WTC11 (cell line): ENCODE measurements around the gene ITK. TPM values are rescaled to one million over a fixed set of nuclear protein-coding genes. Genes with fewer than 3 reads are reported as not detected.
A peak's percentile ranks its signal among the peaks of the same experiment; 100 is the strongest.

Source experiments
- ATAC-seq: fragments of 200-7000 bp; cut with Tn5 transposase; 2 replicates; pipeline ENCODE4 v1.10.0; 2021; ENCODE audit warnings: mild to moderate bottlenecking, moderate library complexity
- CTCF ChIA-PET: fragments of 300-600 bp; sonication (Branson Sonifier 250); formaldehyde crosslinking; loops from one replicate; lab custom pipeline; 2021; ENCODE audit warnings: antibody characterized with exemption; lab: Charles Lee
- POLR2A ChIA-PET: fragments of 350-600 bp; sonication (Branson Sonifier 250); formaldehyde crosslinking; loops from one replicate; lab custom pipeline; 2021; ENCODE audit warnings: antibody characterized with exemption; lab: Charles Lee
- DNase-seq: peaks from one replicate; pipeline ENCODE4 v3.0.0; 2021; ENCODE audit warnings: low spot score
- H3K27ac Mint-ChIP-seq: 2 replicates; pipeline ENCODE4 v1.8.0; 2021; ENCODE audit warnings: mixed read lengths
- H3K27me3 Mint-ChIP-seq: 2 replicates; pipeline ENCODE4 v1.8.0; 2021; ENCODE audit warnings: low read depth, mild to moderate bottlenecking, moderate library complexity, mixed read lengths
- H3K36me3 Mint-ChIP-seq: 2 replicates; pipeline ENCODE4 v1.8.0; 2021; ENCODE audit warnings: mixed read lengths
- H3K4me1 Mint-ChIP-seq: 2 replicates; pipeline ENCODE4 v1.8.0; 2022; ENCODE audit warnings: mixed read lengths
- H3K4me3 Mint-ChIP-seq: 2 replicates; pipeline ENCODE4 v1.8.0; 2021; ENCODE audit warnings: mild to moderate bottlenecking, moderate library complexity, mixed read lengths
- H3K9me3 Mint-ChIP-seq: 2 replicates; pipeline ENCODE4 v1.8.0; 2021; ENCODE audit warnings: mixed read lengths
- AR ChIP-seq: fragments of 250-450 bp; sonication (Bioruptor Pico); IDR thresholded peaks from 2 replicates; pipeline ENCODE4 v1.9.0; 2021; ENCODE audit warnings: mild to moderate bottlenecking
- E2F1 ChIP-seq: sonication (generic); formaldehyde crosslinking; IDR thresholded peaks from 2 replicates; pipeline ENCODE4 v1.8.0; 2022; ENCODE audit warnings: mild to moderate bottlenecking, missing genetic modification reagents
- ERG ChIP-seq: fragments of 250-450 bp; sonication (Bioruptor Pico); IDR thresholded peaks from 2 replicates; pipeline ENCODE4 v1.8.0; 2021; ENCODE audit warnings: mild to moderate bottlenecking
- FOXP1 ChIP-seq: sonication (generic); formaldehyde crosslinking; IDR thresholded peaks from 2 replicates; pipeline ENCODE4 v1.8.0; 2022; ENCODE audit warnings: missing genetic modification reagents, mild to moderate bottlenecking, moderate library complexity, borderline replicate concordance
- GTF2I ChIP-seq: fragments of 250-450 bp; sonication (Bioruptor Pico); conservative IDR thresholded peaks from 2 replicates; pipeline ENCODE4 v1.4.0; 2021; ENCODE audit warnings: mild to moderate bottlenecking
- IRF1 ChIP-seq: sonication (generic); formaldehyde crosslinking; IDR thresholded peaks from 2 replicates; pipeline ENCODE4 v1.8.0; 2023; ENCODE audit warnings: missing genetic modification reagents
- MAX ChIP-seq: sonication (generic); formaldehyde crosslinking; IDR thresholded peaks from 2 replicates; pipeline ENCODE4 v1.8.0; 2022; ENCODE audit warnings: mild to moderate bottlenecking, missing genetic modification reagents
- MXD4 ChIP-seq: fragments of 250-450 bp; sonication (Bioruptor Pico); IDR thresholded peaks from 2 replicates; pipeline ENCODE4 v1.8.0; 2021; ENCODE audit warnings: mild to moderate bottlenecking, moderate library complexity, borderline replicate concordance
- MYBL2 ChIP-seq: sonication (generic); formaldehyde crosslinking; IDR thresholded peaks from 2 replicates; pipeline ENCODE4 v1.8.1; 2023; ENCODE audit warnings: mild to moderate bottlenecking, moderate library complexity, missing genetic modification reagents
- NFE2L1 ChIP-seq: sonication (generic); formaldehyde crosslinking; IDR thresholded peaks from 2 replicates; pipeline ENCODE4 v1.8.1; 2023; ENCODE audit warnings: missing genetic modification reagents
- NR1H2 ChIP-seq: sonication (generic); formaldehyde crosslinking; IDR thresholded peaks from 2 replicates; pipeline ENCODE4 v1.9.0; 2021; ENCODE audit warnings: mild to moderate bottlenecking, moderate library complexity, missing genetic modification reagents
- OVOL2 ChIP-seq: fragments of 250-450 bp; sonication (Bioruptor Pico); IDR thresholded peaks from 2 replicates; pipeline ENCODE4 v1.9.0; 2021; ENCODE audit warnings: mild to moderate bottlenecking, borderline replicate concordance
- PRRX2 ChIP-seq: fragments of 250-450 bp; sonication (Bioruptor Pico); IDR thresholded peaks from 2 replicates; pipeline ENCODE4 v1.8.0; 2021; ENCODE audit warnings: mild to moderate bottlenecking
- SMAD4 ChIP-seq: sonication (generic); formaldehyde crosslinking; IDR thresholded peaks from 2 replicates; pipeline ENCODE4 v1.8.0; 2022; ENCODE audit warnings: mild to moderate bottlenecking, missing genetic modification reagents
- TCF7 ChIP-seq: sonication (generic); formaldehyde crosslinking; IDR thresholded peaks from 2 replicates; pipeline ENCODE4 v1.8.0; 2022; ENCODE audit warnings: mild to moderate bottlenecking, low read depth, missing genetic modification reagents, moderate library complexity
- TEAD1 ChIP-seq: sonication (generic); formaldehyde crosslinking; IDR thresholded peaks from 2 replicates; pipeline ENCODE4 v1.8.0; 2022; ENCODE audit warnings: mild to moderate bottlenecking, missing genetic modification reagents
- ZBTB21 ChIP-seq: sonication (generic); formaldehyde crosslinking; IDR thresholded peaks from 2 replicates; pipeline ENCODE4 v1.8.1; 2023; ENCODE audit warnings: mild to moderate bottlenecking, missing genetic modification reagents, borderline replicate concordance
- ZBTB43 ChIP-seq: sonication (generic); formaldehyde crosslinking; IDR thresholded peaks from 2 replicates; pipeline ENCODE4 v1.8.1; 2023; ENCODE audit warnings: mild to moderate bottlenecking, missing genetic modification reagents
- ZMAT4 ChIP-seq: fragments of 250-450 bp; sonication (Bioruptor Pico); IDR thresholded peaks from 2 replicates; pipeline ENCODE4 v1.9.0; 2021; ENCODE audit warnings: mild to moderate bottlenecking
- ZNF138 ChIP-seq: sonication (generic); formaldehyde crosslinking; conservative IDR thresholded peaks from 2 replicates; pipeline ENCODE4 v1.8.1; 2022; ENCODE audit warnings: mild to moderate bottlenecking, moderate library complexity, missing genetic modification reagents
- ZNF219 ChIP-seq: sonication (generic); formaldehyde crosslinking; IDR thresholded peaks from 2 replicates; pipeline ENCODE4 v1.8.0; 2023; ENCODE audit warnings: missing genetic modification reagents, mild to moderate bottlenecking, borderline replicate concordance
- ZNF532 ChIP-seq: fragments of 250-450 bp; sonication (Bioruptor Pico); IDR thresholded peaks from 2 replicates; pipeline ENCODE4 v1.9.0; 2021; ENCODE audit warnings: mild to moderate bottlenecking, borderline replicate concordance
- total RNA-seq: library from RNA; stranded (reverse); gene quantifications from 3 replicates; pipeline ENCODE4 v1.2.3, GENCODE V29; 2021

ITK gene
- total RNA-seq, 1 experiment from 2014 or later: 0.52 TPM

- no peaks in the 10 kb centered on the region for H3K9me3 Mint-ChIP-seq
- POLR2A ChIA-PET: interaction anchor here (0.6 to 2.2 kb wide), 6 partner anchors 10 to 473 kb away, joined by 3 to 12 read pairs (median 3); no protein-coding TSS in a partner anchor
- DNase-seq (peak; percentile 91), ATAC-seq (peak; percentile 100)
- H3K27ac Mint-ChIP-seq: peak within 1 kb of the TSS; percentile 96
- CTCF ChIA-PET: interaction anchor here (0.6 to 2.2 kb wide), 8 partner anchors 10 to 601 kb away, joined by 3 to 13 read pairs (median 3); partner anchors contain the start of gene LSM11
- peak within 1 kb of the TSS; percentile 92 for H3K4me3 Mint-ChIP-seq
- peaks cover 5% of the 10 kb centered on the region; the same call in 1 of the 2 replicates for H3K4me1 Mint-ChIP-seq
- no peaks in the 10 kb centered on the region; the same call in 1 of the 2 replicates for H3K27me3 Mint-ChIP-seq
- peaks cover 29% of the 10 kb centered on the region for H3K36me3 Mint-ChIP-seq
- TF ChIP-seq PRRX2 (CRISPR knock-in tag) (peak; percentile 69; the same call in 1 of the 2 replicates), MXD4 (CRISPR knock-in tag) (no peak), ZNF219 (CRISPR knock-in tag) (no peak), TEAD1 (no peak), IRF1 (no peak), ZMAT4 (CRISPR knock-in tag) (no peak), FOXP1 (CRISPR knock-in tag) (peak; percentile 45; the same call in 1 of the 2 replicates), NFE2L1 (no peak), OVOL2 (CRISPR knock-in tag) (no peak), GTF2I (CRISPR knock-in tag) (peak; percentile 88), MYBL2 (CRISPR knock-in tag) (peak; percentile 88), E2F1 (CRISPR knock-in tag) (no peak), ZBTB21 (no peak), MAX (peak; percentile 20; the same call in 1 of the 2 replicates), ERG (no peak), ZBTB43 (CRISPR knock-in tag) (0 out of 2 replicates have a peak, but pooled peaks have one; percentile 33), NR1H2 (CRISPR knock-in tag) (no peak), TCF7 (CRISPR knock-in tag) (no peak), ZNF138 (CRISPR knock-in tag) (no peak), ZNF532 (CRISPR knock-in tag) (no peak), SMAD4 (CRISPR knock-in tag) (no peak), AR (CRISPR knock-in tag) (no peak)
Observed at GRCh38 chr5:157142317-157143126, 38.1 kb upstream of the ITK start, which contains the start of gene MED7. Gene MED7 (minus strand): TSS chr5:157142865. CDS start chr5:157139431, 3,434 bp downstream.
